CD4-positive, alpha-beta T cell treated with Interleukin-17A for 4 hours (primary cell): Measurements from ENCODE around the gene GOLM1.
"Not testable (repeated sequence)": the region's sequence is repeated elsewhere in the genome, so short reads cannot be mapped to it uniquely, and the experiment has no call there.

Experiments
- DNase-seq: peaks from one replicate; pipeline ENCODE4 v3.0.0-alpha.2; 2020; ENCODE audit warnings: mixed read lengths

Gene GOLM1

DNA sequence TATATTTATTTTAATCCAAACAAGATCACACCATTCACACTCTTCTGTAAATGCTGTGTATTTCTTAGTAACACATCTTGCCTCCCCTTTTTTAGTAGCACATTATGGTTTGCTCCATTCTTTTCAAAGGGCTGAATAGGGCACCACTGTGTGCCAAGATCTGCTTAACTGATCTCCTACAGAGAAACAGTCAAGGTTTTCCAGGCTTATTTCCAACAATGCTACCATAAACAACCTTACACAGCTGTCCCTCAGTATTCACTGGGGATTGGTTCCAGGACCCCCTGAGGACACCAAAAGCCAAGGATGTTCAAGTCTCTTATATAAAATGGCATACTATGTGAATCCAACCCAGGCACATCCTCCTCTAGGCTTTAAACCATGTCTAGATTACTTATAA is 16.5 kb downstream of the GOLM1 start:
- DNase-seq, result no peak

DNA sequence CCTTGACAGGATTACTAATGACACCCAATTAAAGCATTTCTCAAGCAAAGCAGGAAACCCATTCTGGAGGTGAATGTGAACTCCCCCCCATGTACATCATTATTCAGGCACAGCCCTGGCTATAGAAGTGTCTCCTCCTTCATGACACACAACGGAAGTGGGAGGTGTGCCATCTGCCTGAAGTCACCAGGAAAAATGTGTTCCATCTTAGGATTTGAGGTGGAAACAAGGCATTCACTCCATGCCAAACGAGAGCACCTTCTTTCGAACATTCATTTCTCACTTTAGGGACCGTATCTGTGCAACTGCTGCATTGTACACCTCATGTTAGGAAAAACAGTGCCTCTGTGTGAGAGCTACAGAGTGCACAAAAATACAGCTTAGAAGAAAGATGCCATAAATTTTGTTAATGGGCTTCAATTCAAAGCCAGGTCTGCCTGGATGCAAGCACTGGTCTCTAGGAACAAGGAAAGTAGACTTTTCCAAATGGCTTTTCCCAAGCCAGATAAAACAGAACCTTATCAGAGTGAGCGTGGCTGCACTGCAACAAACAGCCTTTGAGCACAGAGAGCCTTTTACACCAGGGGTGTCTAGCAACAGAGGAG is 19.4 kb downstream of the GOLM1 start:
- no peak for DNase-seq

DNA sequence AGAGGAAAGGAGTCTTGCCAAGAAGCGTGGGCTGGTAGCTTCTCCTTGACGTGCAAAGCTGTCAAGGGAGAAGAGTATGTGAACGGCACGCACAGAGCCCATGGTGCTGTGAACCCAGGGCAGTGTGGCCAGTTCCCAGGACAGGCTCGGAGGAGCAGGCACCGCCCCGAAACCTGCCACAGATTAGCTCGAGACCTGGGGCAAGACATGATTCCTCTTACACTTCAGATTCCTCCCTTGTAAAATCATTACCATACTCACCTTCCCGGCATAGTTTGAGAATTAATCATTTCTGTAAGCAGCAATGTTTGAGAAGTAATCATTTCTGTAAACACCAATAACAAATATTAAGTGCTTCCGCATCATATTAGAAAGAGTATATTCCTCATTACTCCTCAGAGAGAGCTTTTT is 19.9 kb downstream of the GOLM1 start:
- no peak for DNase-seq

DNA sequence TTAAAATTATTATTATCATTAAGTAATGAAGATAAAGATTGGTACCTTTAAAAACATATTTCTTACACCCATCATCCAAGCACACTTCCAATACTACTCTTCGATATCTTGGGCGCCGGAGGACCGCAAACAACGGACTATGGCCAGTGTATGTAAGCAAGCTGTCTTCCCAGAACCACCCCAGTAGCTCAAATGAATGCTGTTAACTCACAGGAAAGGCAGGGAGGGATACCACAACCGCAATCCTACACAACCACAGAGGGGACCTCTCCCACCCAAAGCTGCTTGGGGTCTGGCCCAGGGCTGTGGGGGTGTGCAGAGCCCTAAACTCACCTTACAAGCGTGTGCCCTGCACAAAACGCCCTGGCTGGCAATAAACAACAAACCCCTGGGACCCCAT is 20.6 kb downstream of the GOLM1 start:
- no peak for DNase-seq

DNA sequence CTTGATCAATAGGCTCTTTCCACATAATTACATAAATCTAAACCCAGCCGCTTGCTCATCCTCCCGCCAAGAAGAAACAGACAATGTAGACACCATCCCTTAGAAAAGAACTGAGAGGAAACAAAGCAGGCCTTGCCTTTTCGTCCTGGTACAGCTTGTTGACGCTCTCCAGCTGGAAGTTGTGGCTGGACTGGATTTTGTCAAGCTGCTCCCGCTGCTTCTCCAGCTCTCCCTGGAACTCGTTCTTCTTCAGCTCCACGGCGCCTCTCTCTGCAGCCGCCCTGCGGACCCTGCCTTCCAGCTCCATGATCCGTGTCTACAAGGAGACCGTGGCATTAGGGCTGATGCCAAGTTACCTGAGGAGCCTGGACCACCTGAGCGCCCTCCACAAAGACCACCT is 22.1 kb downstream of the GOLM1 start:
- no peak for DNase-seq

DNA sequence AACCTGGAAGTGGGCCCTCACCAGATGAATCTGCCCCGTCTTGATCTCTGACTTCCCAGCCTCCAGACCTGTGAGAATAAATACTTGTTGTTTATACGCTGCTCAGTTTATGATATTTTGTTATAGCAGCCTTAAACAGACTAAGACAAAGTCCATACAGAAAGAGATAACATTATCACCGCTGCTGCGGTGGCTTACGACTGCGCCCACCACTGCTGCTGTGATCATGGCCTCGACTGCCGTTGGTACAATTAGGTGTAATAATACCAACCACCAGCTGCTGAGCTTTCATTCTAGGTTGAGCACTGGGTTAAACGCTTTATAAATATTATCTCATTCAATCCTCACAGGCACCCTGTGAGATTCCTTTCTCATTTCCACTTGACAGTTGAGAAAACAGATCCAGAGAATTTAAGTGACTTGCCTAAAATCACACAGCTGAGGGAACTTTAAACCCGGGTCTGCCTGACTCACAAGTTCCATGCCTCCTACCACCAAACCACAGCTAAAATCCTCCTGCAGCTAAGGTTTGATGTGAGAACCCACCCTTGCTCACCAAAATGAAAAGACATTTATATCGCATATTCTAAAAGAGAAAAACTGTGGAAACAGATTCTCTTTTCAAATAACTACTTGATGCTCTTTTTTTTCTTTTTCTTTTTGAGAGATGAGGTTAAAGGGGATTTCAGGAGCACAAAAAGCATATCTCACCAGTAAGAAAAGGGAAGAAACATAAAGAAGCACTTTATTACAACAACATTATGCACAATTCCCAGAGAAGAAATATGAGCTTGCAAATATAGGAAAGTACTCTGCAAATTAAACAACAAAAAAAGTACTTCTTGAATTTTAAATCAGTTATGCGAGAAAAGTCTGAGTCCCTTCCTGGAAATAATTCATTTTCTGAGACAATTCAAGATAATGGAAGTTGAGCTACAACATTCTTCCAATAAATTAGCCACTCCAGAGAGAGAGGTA is 23.9 kb downstream of the GOLM1 start:
- DNase-seq, result no peak

DNA sequence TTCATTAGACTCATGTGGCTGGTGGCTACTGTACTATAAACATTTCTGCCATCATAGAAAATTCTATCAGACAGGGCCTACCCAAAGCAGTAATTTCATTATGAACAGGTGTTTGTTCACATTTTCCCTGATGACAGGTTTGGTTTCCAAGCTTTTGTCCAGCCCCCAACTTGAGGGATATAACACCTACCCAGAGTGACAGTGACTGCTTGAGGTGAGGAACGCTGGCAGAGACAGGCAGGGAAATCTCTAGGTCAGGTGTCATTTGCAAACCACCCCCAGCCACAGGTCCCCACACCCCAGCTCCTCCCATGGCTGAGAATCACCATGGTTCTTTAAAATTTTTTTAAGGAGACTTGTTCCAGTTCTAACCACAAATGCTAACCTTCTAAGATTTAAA is 25.5 kb downstream of the GOLM1 start:
- DNase-seq, result no peak

DNA sequence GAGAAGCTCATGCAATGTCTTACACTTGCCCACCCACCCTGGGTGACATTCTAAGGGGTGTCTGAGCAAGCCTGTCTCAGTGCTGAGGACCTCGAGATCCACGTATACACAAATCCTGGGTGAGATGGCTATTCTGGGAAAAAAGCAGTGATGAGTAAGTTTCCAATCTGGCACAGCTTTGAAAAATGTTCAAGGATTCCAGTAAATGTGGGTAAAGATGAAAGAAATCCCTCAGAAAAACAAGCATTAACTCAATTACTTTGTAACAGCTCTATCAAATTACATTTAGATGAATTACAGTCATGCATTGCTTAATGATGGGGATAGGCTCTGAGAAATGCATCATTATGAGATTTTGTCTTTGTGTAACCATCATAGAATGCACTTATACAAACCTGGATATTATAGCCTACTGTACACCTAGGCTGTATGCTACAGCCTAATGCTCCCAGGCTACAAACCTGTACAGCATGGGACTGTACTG is 26.9 kb downstream of the GOLM1 start:
- no peak for DNase-seq

DNA sequence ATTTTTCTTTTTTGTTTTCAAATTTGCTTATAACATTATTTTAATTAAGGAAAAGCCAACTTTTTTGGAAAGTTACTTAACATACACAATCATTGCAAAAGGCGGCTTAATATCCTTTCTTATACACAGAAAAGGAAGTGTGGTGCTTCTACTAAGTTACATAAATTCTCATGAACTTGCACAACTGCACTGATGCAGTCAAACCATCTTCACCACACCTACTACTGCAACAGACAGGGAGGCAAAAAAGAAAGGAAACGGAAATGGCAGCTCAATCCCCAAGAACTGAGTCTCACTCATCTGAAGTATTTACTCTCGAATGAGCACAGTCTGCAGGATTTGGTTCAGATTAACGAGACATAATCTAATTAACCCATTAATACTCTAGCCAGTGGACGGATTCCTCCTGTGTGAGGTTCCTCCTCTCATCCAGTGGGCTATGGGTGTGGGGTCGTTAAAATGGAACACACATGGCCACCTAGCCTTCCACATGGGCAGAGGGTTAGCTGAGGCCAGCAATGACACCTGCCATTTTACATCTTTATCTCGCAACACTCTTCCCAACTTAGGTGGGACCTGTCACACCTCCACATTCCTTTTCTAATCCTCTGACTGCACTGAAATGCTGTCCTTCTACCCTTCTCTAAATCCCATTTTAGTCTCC is 30.0 kb downstream of the GOLM1 start:
- DNase-seq, result no peak

DNA sequence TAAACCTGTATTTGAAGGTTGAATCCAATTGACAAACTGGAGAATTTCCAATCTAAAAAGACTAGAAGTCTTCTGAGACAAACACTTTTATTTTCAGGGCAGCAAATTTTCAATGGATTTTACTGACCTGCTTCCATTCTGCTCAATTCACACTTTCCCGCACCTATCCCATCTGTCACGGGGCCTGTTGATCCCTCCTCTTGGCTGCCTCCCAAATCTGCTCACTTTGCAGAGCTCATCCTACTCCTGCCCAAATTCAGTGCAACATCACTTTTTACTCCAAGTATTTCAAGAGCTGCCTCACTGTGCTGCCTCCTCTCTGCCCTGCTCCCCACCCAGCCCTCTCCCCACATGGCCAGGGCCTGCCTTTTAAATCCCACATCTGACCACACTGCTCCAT is 35.1 kb downstream of the GOLM1 start:
- no peak for DNase-seq

DNA sequence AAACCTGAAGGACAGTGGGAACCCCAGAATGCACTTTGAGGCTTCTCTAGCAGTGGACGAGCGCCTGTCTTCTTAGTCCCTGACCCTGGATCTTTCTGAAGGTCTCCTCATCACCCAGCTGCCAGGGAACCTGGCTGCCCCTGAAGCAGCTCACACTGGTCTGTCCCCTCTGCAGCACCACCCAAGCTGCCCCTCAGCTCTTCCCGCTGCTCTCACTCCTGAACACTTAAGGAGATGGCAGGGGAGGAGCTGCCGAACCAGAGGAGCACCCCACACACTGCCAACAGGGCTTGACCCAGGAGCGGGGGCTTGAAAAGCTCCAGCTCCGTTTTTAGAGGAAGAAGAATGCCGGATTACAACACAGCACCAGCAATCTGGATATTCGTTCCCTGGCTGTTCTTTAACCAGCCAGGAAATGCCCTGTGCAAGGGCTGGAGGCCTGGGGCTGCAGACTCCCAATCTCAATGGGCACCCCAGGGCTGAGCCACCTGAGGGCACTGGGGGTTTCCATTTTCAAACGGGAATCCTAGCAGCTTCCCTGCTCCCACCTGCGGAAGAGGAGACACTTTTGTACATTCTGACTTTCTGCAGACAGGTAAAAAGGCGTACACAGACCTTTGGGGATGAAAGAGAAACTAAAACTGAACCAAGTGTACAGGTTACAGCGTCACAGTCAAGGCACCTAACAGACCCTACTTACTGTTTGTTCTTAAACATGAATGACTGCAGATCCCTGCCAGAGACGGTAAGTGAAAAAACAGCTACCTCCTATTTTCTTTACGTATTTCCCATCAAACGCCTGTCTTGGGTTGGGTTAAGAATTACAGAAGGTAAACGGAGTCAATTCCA is 36.3 kb downstream of the GOLM1 start:
- no peak for DNase-seq

DNA sequence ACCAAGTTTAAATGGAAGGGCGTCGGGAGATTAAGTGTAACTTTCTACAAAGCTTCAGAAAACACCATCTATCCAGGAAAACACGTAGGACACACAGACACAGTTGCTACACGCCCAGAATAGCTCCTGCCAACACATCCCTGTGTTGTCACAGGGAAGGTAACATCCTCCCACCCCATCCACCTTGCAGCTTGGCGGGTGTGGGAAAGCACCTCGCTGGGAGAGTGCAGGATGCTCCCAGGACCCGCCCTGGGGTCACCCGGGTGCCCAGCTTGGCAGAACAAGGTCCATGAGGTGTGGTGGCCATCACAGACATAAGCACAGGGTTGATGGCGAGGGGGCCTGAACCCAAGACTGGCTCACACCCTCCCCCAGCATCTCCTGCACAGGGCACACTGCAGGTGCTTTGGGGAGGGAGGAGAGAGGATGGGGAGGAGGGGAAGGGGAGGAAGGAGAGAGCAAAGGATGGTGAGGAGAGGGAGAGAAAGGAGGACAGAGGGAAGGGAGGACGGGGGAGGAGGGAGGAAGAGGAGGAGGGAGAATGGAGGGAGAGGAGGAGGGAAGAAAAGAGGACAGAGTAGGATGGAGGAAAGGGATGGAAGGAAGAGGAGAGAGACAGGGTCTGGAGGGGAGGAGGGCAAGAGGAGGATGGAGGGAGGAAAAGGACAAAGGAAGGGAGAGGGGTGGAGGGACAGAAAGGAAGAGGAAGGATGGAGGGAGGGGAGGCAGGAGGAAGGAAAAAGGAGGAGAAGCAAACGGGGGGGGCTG is 37.2 kb downstream of the GOLM1 start:
- no peak for DNase-seq

DNA sequence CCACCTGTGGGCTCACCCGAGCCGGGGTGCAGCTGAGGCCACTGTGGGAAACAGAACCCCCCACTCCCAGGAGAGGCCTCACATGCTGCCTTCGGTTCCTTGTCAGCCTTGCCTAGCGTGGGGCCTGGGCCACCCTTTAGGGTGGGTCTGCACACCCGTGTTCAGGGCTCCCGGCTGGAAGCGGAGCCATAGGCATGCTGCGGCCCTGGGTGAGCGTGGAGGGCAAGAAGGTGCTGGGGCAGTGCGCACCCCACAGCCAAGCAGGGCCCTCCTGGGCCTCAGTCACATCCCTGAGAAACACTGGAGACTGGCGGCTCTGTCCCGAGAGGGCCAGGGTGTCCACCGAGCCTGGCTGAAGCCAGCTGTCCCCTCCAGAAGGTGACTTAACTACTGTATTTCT is 41.9 kb downstream of the GOLM1 start:
- DNase-seq, result no peak

DNA sequence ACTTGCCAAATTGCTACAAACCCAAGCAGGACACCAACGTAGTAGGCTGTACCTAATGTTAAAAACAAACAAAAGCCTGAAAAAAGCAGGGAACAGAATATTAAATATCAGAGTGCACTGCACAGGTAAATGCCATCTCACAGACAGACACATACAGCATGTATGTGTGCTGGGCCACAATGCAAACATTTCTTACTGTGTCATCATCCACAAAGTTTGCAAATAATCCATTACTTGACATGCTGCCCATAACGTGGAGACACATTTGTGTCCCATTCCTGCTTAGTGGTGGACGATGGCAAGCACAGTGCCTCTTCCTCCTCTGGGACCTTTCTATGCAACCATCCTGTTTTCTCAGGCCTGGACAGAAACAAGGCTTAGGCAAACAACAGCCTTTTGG is 44.7 kb downstream of the GOLM1 start:
- DNase-seq, result no peak

DNA sequence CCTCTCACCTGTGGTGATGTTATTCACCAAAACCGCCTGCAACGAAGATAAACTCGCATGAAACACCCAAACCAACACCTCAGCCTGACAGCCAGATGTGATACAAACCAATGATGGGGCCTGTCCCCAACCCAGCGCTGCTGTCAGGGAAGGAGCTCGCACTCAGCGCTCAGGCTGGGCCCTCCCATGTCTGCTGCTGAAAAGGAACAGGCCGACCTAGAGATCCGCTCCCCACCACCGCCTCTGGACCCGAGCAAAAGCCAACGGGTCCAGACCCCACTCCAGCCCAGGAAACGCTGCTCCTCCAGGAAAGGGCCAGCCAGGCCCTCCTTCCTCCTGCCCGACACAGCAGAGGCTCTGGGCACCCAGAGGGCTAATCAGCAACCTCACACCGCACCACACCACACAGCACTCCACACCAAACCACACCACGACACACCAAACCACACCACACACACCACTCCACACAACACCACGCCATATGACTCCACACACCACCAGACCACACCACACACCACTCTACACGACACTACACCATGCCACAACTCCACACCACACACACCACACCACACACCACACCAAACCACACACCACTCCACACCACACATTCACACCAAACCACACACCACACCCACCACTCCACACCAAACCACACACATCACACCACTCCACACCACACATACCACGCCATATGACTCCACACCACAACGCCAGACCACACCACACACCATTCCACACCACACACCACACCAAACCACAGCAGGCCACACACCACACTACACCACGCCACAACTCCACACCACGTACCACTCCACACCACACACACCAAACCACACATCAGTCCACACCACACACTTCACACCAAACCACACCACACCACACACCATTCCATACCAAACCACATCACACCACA is 46.5 kb downstream of the GOLM1 start:
- no peak for DNase-seq

DNA sequence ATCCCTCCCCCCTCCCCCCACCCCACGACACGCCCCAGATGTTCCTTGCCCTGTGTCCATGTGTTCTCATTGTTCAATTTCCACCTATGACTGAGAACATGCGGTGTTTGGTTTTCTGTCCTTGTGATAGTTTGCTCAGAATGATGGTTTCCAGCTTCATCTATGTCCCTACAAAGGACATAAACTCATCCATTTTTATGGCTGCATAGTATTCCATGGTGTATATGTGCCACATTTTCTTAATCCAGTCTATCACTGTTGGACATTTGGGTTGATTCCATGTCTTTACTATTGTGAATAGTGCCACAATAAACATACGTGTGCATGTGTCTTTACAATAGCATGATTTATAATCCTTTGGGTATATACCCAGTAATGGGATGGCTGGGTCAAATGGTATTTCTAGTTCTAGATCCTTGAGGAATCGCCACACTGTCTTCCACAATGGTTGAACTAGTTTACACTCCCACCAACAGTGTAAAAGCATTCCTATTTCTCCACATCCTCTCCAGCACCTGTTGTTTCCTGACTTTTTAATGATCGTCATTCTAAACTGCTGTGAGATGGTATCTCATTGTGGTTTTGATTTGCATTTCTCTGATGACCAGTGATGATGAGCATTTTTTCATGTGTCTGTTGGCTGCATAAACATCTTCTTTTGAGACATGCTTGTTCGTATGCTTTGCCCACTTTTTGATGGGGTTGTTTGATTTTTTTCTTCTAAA is 51.2 kb downstream of the GOLM1 start:
- DNase-seq, result not testable (repeated sequence)

DNA sequence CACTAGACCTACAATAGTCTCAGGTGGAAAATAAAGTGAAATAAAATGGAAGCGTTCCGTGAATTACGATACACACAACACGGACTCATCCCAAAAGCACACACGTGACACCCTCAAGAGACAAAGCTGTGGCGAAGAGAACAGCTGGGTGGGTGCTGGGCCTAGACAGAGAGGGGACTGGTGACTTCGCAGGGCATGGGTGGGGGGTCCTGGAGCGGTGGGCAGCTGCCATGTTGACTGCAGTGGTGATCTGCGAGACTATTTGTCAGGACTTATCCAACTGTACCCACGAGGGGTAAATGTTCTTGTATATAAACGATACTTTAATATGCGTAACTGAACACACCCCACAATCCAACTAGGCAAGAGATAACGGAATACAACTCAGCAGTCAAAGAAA is 52.0 kb downstream of the GOLM1 start:
- no peak for DNase-seq

DNA sequence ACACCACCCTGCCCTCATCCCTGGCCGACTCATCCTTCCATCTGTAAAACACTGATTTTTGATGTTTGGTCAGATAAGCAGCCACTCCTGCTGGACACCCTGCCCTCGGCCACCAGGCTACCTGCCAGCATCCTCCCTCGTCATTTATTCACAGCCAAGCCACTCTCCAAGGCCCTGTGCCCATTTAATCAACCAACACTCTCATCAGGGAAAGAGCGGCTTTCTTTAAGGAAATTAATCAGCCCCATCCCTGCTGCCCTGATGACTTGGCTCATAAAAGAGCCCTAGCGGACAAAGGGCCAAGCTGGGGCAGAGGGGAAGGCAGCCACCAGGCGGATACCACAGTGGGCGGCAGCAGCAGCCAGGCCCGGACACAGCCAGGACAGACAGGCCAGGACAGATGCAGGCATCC is 52.4 kb downstream of the GOLM1 start:
- no peak for DNase-seq

DNA sequence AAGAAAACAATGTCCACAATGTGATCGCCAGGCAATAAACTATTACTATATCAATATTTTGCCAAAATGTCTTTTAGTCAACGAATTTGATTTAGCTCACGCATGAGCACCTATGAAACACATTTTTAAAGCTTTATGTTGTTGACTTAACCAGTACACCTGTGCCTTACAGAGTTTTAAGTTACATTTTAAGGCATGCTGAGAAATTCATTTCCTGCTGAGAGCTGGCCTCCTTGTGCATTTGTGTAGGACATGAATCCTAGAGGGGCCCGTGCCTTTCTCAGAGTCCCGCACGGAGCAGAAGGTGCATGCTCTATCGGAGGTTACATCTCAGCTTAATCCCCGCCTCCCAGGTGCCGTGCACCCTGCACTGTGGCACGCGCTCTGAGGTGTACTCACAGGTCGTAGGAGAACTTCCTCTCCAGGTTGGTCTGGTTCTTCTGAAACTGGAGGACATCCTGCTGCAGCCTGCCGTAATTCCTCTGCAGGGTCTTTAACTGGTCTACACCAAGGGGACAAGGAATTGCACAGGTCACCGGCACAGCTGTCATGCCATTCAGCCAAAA is 53.2 kb downstream of the GOLM1 start:
- DNase-seq, result no peak

DNA sequence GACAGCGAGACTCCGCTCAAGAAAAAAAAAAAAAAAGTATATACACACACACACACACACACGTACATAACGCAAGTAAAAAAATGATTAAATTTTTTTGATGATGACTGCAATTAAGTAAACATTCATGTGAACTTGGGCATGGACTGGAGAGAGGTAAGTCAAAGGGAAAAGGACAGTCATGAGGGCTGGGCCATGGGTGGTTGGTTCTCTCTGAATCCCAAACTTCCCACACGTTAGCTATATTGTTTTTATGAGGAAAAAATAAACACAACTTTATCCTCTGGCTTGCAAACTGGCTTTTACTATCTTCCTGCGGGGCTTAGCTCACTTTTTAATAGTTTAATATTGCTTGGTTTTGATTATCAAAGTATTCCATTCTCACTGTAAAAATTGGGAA is 53.7 kb downstream of the GOLM1 start:
- DNase-seq, result no peak
